GM19452 (cell line): Measurements from ENCODE around the gene CHCHD3.

Experiments
- ATAC-seq: cut with Tn5 transposase; IDR thresholded peaks from one replicate; pipeline ENCODE4 v1.9.1; 2021; ENCODE audit not compliant: unreplicated experiment

The CHCHD3 gene

GRCh38 chr7:133079296-133079695 lies 2.6 kb downstream of the CHCHD3 start:
- ATAC-seq = no peak

GRCh38 chr7:133077394-133077793 lies 4.5 kb downstream of the CHCHD3 start:
- ATAC-seq = no peak

GRCh38 chr7:133076142-133076541 lies 5.7 kb downstream of the CHCHD3 start:
- ATAC-seq = no peak

- no peak for ATAC-seq
Observed at GRCh38 chr7:133071506-133071905, 10.4 kb downstream of the CHCHD3 start.

GRCh38 chr7:133070562-133070961 lies 11.3 kb downstream of the CHCHD3 start:
- ATAC-seq = no peak

GRCh38 chr7:133065301-133065700 lies 16.6 kb downstream of the CHCHD3 start:
- ATAC-seq = no peak

- ATAC-seq = no peak
Observed at GRCh38 chr7:133064082-133064820, 17.6 kb downstream of the CHCHD3 start.

GRCh38 chr7:133061792-133062191 lies 20.1 kb downstream of the CHCHD3 start:
- ATAC-seq = no peak

GRCh38 chr7:133061357-133061756 lies 20.5 kb downstream of the CHCHD3 start:
- no peak for ATAC-seq

- ATAC-seq = no peak
Observed at GRCh38 chr7:133060004-133060403, 21.9 kb downstream of the CHCHD3 start.

- ATAC-seq = no peak
Observed at GRCh38 chr7:133059263-133059662, 22.6 kb downstream of the CHCHD3 start.

- no peak for ATAC-seq
Observed at GRCh38 chr7:133056370-133057238, 25.3 kb downstream of the CHCHD3 start.

GRCh38 chr7:133054162-133054840 lies 27.6 kb downstream of the CHCHD3 start:
- no peak for ATAC-seq

- ATAC-seq = no peak
Observed at GRCh38 chr7:133053321-133053891, 28.5 kb downstream of the CHCHD3 start.

GRCh38 chr7:133052826-133053225 lies 29.1 kb downstream of the CHCHD3 start:
- ATAC-seq = no peak

GRCh38 chr7:133052401-133052756 lies 29.5 kb downstream of the CHCHD3 start:
- no peak for ATAC-seq

- ATAC-seq = no peak
Observed at GRCh38 chr7:133051719-133052400, 30.0 kb downstream of the CHCHD3 start.

- no peak for ATAC-seq
Observed at GRCh38 chr7:133051066-133051465, 30.8 kb downstream of the CHCHD3 start.

- no peak for ATAC-seq
Observed at GRCh38 chr7:133050200-133050995, 31.5 kb downstream of the CHCHD3 start.

- no peak for ATAC-seq
Observed at GRCh38 chr7:133048589-133048988, 33.3 kb downstream of the CHCHD3 start.
